ENCODE data around the gene DNM2.

DNA sequence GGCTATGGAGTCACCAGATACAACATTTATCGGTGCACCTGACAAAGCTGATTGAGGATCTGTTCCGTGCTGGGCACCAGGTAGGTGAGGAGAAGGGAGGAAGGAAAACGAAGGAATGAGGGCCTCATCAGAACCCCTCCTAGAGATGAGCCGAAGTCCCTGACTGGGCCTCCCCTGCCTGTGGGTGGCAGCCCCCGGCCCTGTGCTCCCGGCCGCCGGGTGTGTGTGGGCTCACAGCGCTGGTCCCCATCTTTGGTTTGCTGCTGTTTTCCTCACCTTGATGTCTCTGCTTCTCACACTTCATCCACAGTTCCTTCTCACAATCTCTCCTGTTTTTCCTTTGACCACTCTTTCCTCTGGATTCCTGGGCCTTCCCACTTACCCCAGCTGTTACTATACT, 85.4 kb downstream of the DNM2 start:
- TF ChIP-seq ZNF217 (IDR thresholded peaks at IDR 0.05) = no peak
- TF ChIP-seq CREB1 (IDR thresholded peaks at IDR 0.05; ENCODE audit: low read depth) = no peak
